Measurements from ENCODE around the gene OSR1.

- no peak for TF ChIP-seq CTCF (IDR thresholded peaks at IDR 0.05; ENCODE audit: extremely low read depth in 1 of 2, insufficient read depth in 1 of 2, low read depth in 1 of 2, low read length in 2 of 2)
- TF ChIP-seq MAX (IDR thresholded peaks at IDR 0.05; ENCODE audit: insufficient read depth, insufficient read length), result no peak
- TF ChIP-seq POLR2A (IDR thresholded peaks at IDR 0.05; ENCODE audit: low read depth, low read length), result no peak
- TF ChIP-seq EZH2 (IDR thresholded peaks at IDR 0.05; ENCODE audit: borderline replicate concordance, low read depth, low read length, severe bottlenecking), result no peak
- no peak for TF ChIP-seq POLR2AphosphoS5 (IDR thresholded peaks at IDR 0.05; ENCODE audit: insufficient read depth, low read depth, low read length)
- no peak for TF ChIP-seq FOS (IDR thresholded peaks at IDR 0.05; ENCODE audit: borderline replicate concordance, insufficient read depth, low read length)
- TF ChIP-seq GATA2 (IDR thresholded peaks at IDR 0.05; ENCODE audit: insufficient read depth, insufficient read length, low read depth, low read length), result no peak
These were observed 56.7 kb downstream of the OSR1 start for GRCh38 chr2:19301706-19302105.
